Subcutaneous adipose tissue (tissue), 4 donors: ENCODE measurements around the gene SGMS1. TPM values are rescaled to one million over a fixed set of nuclear protein-coding genes. Genes with fewer than 3 reads are reported as not detected.

Source experiments
- CTCF ChIP-seq: fragments of 450-650 bp; IDR thresholded peaks from one replicate; pipeline ENCODE4 v1.5.1; 2016; ENCODE audit warnings: low read depth, mild to moderate bottlenecking, control low read depth, antibody characterized with exemption, moderate library complexity
- total RNA-seq, 4 donors: library from RNA; depleted of rRNA; stranded (reverse); fragments of >200 nt; gene quantifications; one replicate each; pipeline ENCODE4 v1.1.0, GENCODE V29; 2016

SGMS1 gene
- total RNA-seq, 4 donors from 2014 or later: 63.9 to 117 (median 87.4) TPM

- TF ChIP-seq CTCF: no peak
Measured at GRCh38 chr10:50397312-50398140, 226.2 kb downstream of the SGMS1 start.

- no peak for TF ChIP-seq CTCF
Measured at GRCh38 chr10:50396491-50397311, 227.1 kb downstream of the SGMS1 start.

- TF ChIP-seq CTCF: no peak
Measured at GRCh38 chr10:50395851-50396250, 227.9 kb downstream of the SGMS1 start.

GRCh38 chr10:50395271-50395670, 228.5 kb downstream of the SGMS1 start:
- no peak for TF ChIP-seq CTCF

GRCh38 chr10:50394832-50395231, 228.9 kb downstream of the SGMS1 start:
- TF ChIP-seq CTCF: no peak

GRCh38 chr10:50393784-50394467, 229.8 kb downstream of the SGMS1 start:
- TF ChIP-seq CTCF: no peak
